ENCODE data around the gene WHRN.

- no peak for TF ChIP-seq CTCF (conservative IDR thresholded peaks at IDR 0.05; ENCODE audit: low read depth in 2 of 2)
- no peak for TF ChIP-seq EZH2 (IDR thresholded peaks at IDR 0.05; ENCODE audit: low read depth, unreplicated experiment)
- no peak for TF ChIP-seq POLR2AphosphoS5 (IDR thresholded peaks at IDR 0.05; ENCODE audit: low read depth)
- no peak for TF ChIP-seq REST (IDR thresholded peaks at IDR 0.05; ENCODE audit: unreplicated experiment)
- no peak for TF ChIP-seq JUNB (IDR thresholded peaks at IDR 0.05; ENCODE audit: unreplicated experiment)
- TF ChIP-seq CREB1 (CRISPR knock-in tag; IDR thresholded peaks at IDR 0.05; ENCODE audit: low read depth): no peak
- TF ChIP-seq ZNF114 (CRISPR knock-in tag; IDR thresholded peaks at IDR 0.05): no peak
- TF ChIP-seq EZH2phosphoT487 (IDR thresholded peaks at IDR 0.05; ENCODE audit: unreplicated experiment): no peak
Observed at GRCh38 chr9:114549697-114550330, 44.5 kb upstream of the WHRN start.

All from GM23338 (cell line).